ENCODE results near the gene ADGRV1.

GRCh38 chr5:90703932-90704331 lies 145.3 kb downstream of the ADGRV1 start:
- TF ChIP-seq TAF1 (IDR thresholded peaks at IDR 0.05; ENCODE audit: borderline replicate concordance, low read depth, low read length) = no peak
- TF ChIP-seq RFX5 (IDR thresholded peaks at IDR 0.05; ENCODE audit: low read length) = no peak
- TF ChIP-seq, protein P1, sequence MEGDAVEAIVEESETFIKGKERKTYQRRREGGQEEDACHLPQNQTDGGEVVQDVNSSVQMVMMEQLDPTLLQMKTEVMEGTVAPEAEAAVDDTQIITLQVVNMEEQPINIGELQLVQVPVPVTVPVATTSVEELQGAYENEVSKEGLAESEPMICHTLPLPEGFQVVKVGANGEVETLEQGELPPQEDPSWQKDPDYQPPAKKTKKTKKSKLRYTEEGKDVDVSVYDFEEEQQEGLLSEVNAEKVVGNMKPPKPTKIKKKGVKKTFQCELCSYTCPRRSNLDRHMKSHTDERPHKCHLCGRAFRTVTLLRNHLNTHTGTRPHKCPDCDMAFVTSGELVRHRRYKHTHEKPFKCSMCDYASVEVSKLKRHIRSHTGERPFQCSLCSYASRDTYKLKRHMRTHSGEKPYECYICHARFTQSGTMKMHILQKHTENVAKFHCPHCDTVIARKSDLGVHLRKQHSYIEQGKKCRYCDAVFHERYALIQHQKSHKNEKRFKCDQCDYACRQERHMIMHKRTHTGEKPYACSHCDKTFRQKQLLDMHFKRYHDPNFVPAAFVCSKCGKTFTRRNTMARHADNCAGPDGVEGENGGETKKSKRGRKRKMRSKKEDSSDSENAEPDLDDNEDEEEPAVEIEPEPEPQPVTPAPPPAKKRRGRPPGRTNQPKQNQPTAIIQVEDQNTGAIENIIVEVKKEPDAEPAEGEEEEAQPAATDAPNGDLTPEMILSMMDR (IDR thresholded peaks at IDR 0.05) = no peak
- no peak for TF ChIP-seq EZH2phosphoT487 (IDR thresholded peaks at IDR 0.05; ENCODE audit: borderline replicate concordance, low read depth)

Data from SK-N-SH (cell line).